ENCODE data around the gene FYB2. TPM values are rescaled to one million over a fixed set of nuclear protein-coding genes. Genes with fewer than 3 reads are reported as not detected.
"Not testable (repeated sequence)": the region's sequence is repeated elsewhere in the genome, so short reads cannot be mapped to it uniquely, and the experiment has no call there.

The FYB2 gene
- total and polyA plus RNA-seq, 4 donors = 1.5 TPM; not detected in 3

DNA sequence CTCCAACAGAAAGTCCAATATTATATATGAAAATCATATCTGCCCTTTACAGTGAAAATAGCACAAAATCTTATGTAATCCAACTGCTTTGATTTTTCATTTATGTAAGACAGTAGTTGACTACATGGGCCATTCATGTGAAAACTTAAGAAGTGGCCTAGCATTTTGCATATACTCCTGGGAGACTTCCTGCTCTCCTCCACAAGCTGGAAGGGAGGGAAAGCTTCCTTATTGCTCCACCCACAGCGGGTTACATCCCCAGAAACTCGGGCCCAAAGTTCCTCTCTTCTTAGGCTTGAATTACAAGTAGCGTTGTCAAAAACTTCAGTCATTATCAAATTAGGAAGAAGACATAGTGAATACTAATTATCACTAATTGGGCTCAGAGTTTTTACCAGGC lies 29.2 kb downstream of the FYB2 start:
- Histone ChIP-seq H3K27ac (ENCODE audit: low read depth in 1 of 2, low read length in 2 of 2) (no peak overlapping the region), H3K36me3 (ENCODE audit: control insufficient read depth in 1 of 2, insufficient read depth in 2 of 2, low read length in 1 of 2) (no peaks in the 10 kb centered on the region), H3K4me3 (ENCODE audit: low read length in 2 of 2) (no peak overlapping the region), H3K4me1 (ENCODE audit: control insufficient read depth in 1 of 2, insufficient read depth in 2 of 2, low read length in 2 of 2) (no peaks in the 10 kb centered on the region), H3K27me3 (ENCODE audit: control insufficient read depth in 1 of 2, insufficient read depth in 2 of 2, low read length in 1 of 2) (no peaks in the 10 kb centered on the region), H3K9me3 (ENCODE audit: control insufficient read depth, low read length) (no peaks in the 10 kb centered on the region)
- intact Hi-C loops (cut with DNase I) = no loop called here
- ATAC-seq (ENCODE audit: low FRiP score) (no peak), DNase-seq (no peak)
- 83 to 90% methylated on average over 3 of the region's 3 CpGs for WGBS, 2 donors

DNA sequence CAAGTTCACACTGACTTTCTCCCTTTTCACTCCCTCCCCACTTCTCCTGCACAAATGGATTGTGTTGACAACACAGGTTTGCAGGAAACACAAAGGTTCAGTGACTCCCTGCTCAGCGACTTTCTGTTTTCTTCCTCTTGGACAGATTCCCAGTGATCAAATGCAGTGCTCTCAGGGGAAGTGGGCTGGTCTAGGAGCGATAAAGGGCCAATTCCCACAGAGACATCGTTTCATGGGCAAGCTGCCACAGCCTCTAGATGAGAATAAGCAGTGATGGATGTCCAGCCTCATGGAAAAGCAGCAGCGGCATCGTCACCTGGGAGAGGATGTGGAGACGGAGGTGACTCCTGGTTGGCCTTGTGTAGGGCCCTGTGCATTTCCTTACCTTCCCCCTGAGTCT lies 30.6 kb downstream of the FYB2 start:
- intact Hi-C loops (cut with DNase I) = no loop called here

DNA sequence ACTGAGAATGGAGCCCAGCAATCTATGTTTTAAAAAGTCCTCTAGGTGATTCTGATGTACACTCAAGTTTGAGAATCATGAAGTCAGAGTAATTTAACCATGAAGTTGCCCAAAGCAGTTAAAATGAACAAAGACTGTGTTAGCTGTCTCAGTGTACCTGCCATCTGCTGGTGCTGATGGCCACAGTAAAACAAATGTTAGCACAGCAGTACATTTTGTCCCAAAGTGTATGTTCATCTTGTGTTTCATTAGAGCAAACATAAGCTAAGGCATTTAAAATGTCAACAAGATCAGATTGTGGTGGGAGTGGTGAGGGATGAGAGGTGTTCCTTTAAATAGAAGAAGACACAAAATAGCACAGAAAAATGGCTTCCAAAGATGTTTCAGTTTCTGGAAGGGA lies 31.1 kb downstream of the FYB2 start:
- Histone ChIP-seq H3K36me3 (ENCODE audit: control insufficient read depth in 1 of 2, insufficient read depth in 2 of 2, low read length in 1 of 2) (no peaks in the 10 kb centered on the region), H3K27me3 (ENCODE audit: control insufficient read depth in 1 of 2, insufficient read depth in 2 of 2, low read length in 1 of 2) (no peaks in the 10 kb centered on the region), H3K9me3 (ENCODE audit: control insufficient read depth, low read length) (no peaks in the 10 kb centered on the region), H3K4me3 (ENCODE audit: low read length in 2 of 2) (no peak overlapping the region), H3K27ac (ENCODE audit: low read depth in 1 of 2, low read length in 2 of 2) (no peak overlapping the region), H3K4me1 (ENCODE audit: control insufficient read depth in 1 of 2, insufficient read depth in 2 of 2, low read length in 2 of 2) (no peaks in the 10 kb centered on the region)
- intact Hi-C loops (cut with DNase I) = no loop called here
- DNase-seq (no peak), ATAC-seq (ENCODE audit: low FRiP score) (no peak)

More for the DNA sequence above, 30.6 kb downstream of the FYB2 start:
- Histone ChIP-seq H3K27ac (ENCODE audit: low read depth in 1 of 2, low read length in 2 of 2) (no peak overlapping the region), H3K4me3 (ENCODE audit: low read length in 2 of 2) (no peak overlapping the region), H3K4me1 (ENCODE audit: control insufficient read depth in 1 of 2, insufficient read depth in 2 of 2, low read length in 2 of 2) (no peaks in the 10 kb centered on the region), H3K27me3 (ENCODE audit: control insufficient read depth in 1 of 2, insufficient read depth in 2 of 2, low read length in 1 of 2) (no peaks in the 10 kb centered on the region), H3K36me3 (ENCODE audit: control insufficient read depth in 1 of 2, insufficient read depth in 2 of 2, low read length in 1 of 2) (no peaks in the 10 kb centered on the region), H3K9me3 (ENCODE audit: control insufficient read depth, low read length) (no peaks in the 10 kb centered on the region)
- no peak for ATAC-seq (ENCODE audit: low FRiP score)
- WGBS, 2 donors = 20 to 21% methylated on average over 6 of the region's 6 CpGs
- DNase-seq = no peak

DNA sequence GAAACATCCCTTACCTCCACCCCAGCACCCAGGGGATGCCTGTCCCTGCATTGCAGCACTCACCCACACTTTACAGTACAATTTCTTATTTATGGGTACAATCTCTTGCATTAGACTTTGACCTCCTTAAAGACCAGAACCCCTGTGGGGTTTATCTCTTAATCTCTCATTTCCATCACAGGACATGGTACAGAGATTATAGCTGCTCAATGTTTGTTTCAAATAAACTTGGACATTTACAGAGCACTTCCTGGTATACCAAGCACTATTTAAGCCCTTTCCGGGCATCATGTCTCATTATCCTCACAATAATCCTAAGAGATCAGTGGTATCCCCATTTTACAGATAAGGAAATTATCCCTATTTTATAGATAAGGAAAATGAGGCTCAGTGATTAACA lies 31.9 kb downstream of the FYB2 start:
- H3K27me3 ChIP-seq (ENCODE audit: control insufficient read depth in 1 of 2, insufficient read depth in 2 of 2, low read length in 1 of 2) = no peaks in the 10 kb centered on the region
- no peaks in the 10 kb centered on the region for H3K36me3 ChIP-seq (ENCODE audit: control insufficient read depth in 1 of 2, insufficient read depth in 2 of 2, low read length in 1 of 2)
- no peaks in the 10 kb centered on the region for H3K9me3 ChIP-seq (ENCODE audit: control insufficient read depth, low read length)
- DNase-seq = no peak
- no peak for ATAC-seq (ENCODE audit: low FRiP score)
- no peaks in the 10 kb centered on the region for H3K4me1 ChIP-seq (ENCODE audit: control insufficient read depth in 1 of 2, insufficient read depth in 2 of 2, low read length in 2 of 2)
- H3K4me3 ChIP-seq (ENCODE audit: low read length in 2 of 2) = no peak overlapping the region
- H3K27ac ChIP-seq (ENCODE audit: low read depth in 1 of 2, low read length in 2 of 2) = no peak overlapping the region
- 88 to 97% methylated on average over 1 of the region's 1 CpG for WGBS, 2 donors
- intact Hi-C loops (cut with DNase I) = no loop called here

DNA sequence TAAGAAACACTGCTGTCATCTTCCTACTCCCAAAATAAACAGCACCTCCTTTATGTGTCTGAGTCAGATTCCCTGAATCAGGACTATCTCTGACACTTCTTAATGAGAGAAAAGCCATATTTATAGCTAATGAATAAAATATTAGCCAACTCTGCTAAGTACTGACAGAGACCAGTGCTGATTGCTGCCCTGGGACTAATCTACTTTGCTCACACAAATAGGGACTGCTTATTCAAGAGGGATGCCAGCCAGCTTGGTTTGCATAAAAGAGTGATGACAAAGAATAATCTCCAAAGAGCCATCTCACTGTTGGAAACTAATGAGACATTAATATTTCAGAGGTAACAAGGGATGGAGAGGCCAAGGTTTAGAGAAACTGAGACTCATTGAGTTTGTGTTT lies 36.4 kb downstream of the FYB2 start:
- no peak for DNase-seq
- Histone ChIP-seq H3K36me3 (ENCODE audit: control insufficient read depth in 1 of 2, insufficient read depth in 2 of 2, low read length in 1 of 2) (no peaks in the 10 kb centered on the region), H3K27ac (ENCODE audit: low read depth in 1 of 2, low read length in 2 of 2) (no peak overlapping the region), H3K4me1 (ENCODE audit: control insufficient read depth in 1 of 2, insufficient read depth in 2 of 2, low read length in 2 of 2) (no peaks in the 10 kb centered on the region), H3K9me3 (ENCODE audit: control insufficient read depth, low read length) (no peaks in the 10 kb centered on the region), H3K4me3 (ENCODE audit: low read length in 2 of 2) (no peak overlapping the region), H3K27me3 (ENCODE audit: control insufficient read depth in 1 of 2, insufficient read depth in 2 of 2, low read length in 1 of 2) (no peaks in the 10 kb centered on the region)
- ATAC-seq (ENCODE audit: low FRiP score) = no peak
- intact Hi-C loops (cut with DNase I) = no loop called here

DNA sequence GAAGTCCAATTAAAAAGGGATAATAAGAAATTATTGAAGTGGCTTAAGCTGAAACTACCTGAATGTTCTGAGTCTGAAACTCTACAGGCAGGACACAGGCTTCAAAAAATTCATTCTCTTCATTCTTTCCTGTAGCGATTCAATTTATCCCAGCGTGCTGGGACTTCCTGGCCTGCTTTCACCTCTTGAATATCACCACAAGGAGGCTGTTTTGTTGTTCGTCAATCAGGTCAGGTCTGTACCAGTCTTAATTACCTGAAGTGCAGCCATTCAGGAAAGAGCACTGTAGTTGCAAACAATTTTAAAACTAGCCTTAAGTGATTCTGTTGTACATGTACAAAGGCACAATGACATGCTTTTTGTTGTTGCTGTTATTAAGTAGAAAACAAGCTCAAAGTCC lies 38.4 kb downstream of the FYB2 start:
- no peak for DNase-seq

DNA sequence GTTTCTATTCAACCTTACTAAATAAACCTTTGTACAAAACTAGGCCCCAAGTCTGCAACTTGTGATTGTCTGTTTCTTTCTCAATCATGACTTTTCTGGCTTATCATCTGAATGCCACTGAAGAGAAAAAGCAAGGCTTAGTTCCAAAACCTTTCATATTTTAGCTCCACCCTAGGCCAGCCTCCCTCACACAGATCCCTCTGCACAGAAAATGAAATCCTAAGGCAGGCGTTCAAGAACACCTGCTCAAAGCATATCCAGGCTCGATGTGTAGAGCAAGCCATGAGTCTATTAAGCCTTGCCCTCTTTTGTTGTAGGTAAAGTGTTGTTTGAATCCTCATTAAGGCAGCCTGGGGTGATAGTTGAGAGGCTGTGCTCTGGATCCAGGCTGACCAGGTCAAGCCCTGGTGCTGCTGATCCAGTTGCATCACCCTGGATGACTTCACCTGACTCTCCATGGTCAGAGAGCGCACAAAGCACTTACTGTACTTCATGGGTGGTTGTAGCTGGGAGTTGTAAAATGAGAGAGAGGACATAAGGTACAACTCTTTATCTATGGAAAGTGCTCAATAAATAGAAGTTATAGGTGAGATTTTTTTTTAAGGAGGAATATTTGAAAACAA lies 39.0 kb downstream of the FYB2 start:
- 64 to 74% methylated on average over 3 of the region's 3 CpGs for WGBS, 2 donors
- no peak for DNase-seq

More for the DNA sequence above, 38.4 kb downstream of the FYB2 start:
- H3K4me1 ChIP-seq (ENCODE audit: control insufficient read depth in 1 of 2, insufficient read depth in 2 of 2, low read length in 2 of 2) = no peaks in the 10 kb centered on the region
- H3K27ac ChIP-seq (ENCODE audit: low read depth in 1 of 2, low read length in 2 of 2) = no peak overlapping the region
- ATAC-seq (ENCODE audit: low FRiP score) = no peak
- no peaks in the 10 kb centered on the region for H3K36me3 ChIP-seq (ENCODE audit: control insufficient read depth in 1 of 2, insufficient read depth in 2 of 2, low read length in 1 of 2)
- H3K9me3 ChIP-seq (ENCODE audit: control insufficient read depth, low read length) = no peaks in the 10 kb centered on the region
- H3K4me3 ChIP-seq (ENCODE audit: low read length in 2 of 2) = no peak overlapping the region
- intact Hi-C loops (cut with DNase I) = no loop called here
- WGBS, 2 donors = 60 to 67% methylated on average over 3 of the region's 3 CpGs
- no peaks in the 10 kb centered on the region for H3K27me3 ChIP-seq (ENCODE audit: control insufficient read depth in 1 of 2, insufficient read depth in 2 of 2, low read length in 1 of 2)

DNA sequence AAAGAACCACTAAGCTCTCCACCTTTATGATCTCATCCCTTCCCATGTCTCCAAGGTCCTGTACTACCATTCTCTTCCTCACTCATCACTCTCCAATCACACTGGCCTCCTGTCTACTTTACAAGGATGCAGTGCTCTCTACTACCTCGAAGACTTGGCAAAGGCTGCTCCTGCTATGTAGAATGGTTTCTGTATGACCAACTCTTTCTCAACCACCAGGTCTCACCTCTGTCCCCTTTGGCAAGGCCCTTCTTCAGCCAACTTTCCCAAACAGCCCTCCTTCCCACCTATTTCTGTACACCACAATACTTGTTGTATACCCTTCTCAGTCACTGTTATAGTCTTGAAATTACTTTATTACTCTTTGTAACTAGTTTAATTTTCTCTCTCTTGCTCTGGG lies 41.2 kb downstream of the FYB2 start:
- H3K36me3 ChIP-seq (ENCODE audit: control insufficient read depth in 1 of 2, insufficient read depth in 2 of 2, low read length in 1 of 2) = no peaks in the 10 kb centered on the region
- no peaks in the 10 kb centered on the region for H3K27me3 ChIP-seq (ENCODE audit: control insufficient read depth in 1 of 2, insufficient read depth in 2 of 2, low read length in 1 of 2)
- DNase-seq (no peak), ATAC-seq (ENCODE audit: low FRiP score) (no peak)
- WGBS, 2 donors = 68 to 81% methylated on average over 1 of the region's 1 CpG
- no peaks in the 10 kb centered on the region for H3K4me1 ChIP-seq (ENCODE audit: control insufficient read depth in 1 of 2, insufficient read depth in 2 of 2, low read length in 2 of 2)
- H3K27ac ChIP-seq (ENCODE audit: low read depth in 1 of 2, low read length in 2 of 2) = no peak overlapping the region
- intact Hi-C loops (cut with DNase I) = no loop called here
- no peaks in the 10 kb centered on the region for H3K9me3 ChIP-seq (ENCODE audit: control insufficient read depth, low read length)
- no peak overlapping the region for H3K4me3 ChIP-seq (ENCODE audit: low read length in 2 of 2)

More for the DNA sequence above, 39.0 kb downstream of the FYB2 start:
- no peak overlapping the region for H3K4me3 ChIP-seq (ENCODE audit: low read length in 2 of 2)
- intact Hi-C loops (cut with DNase I) = no loop called here
- no peak overlapping the region for H3K27ac ChIP-seq (ENCODE audit: low read depth in 1 of 2, low read length in 2 of 2)
- H3K4me1 ChIP-seq (ENCODE audit: control insufficient read depth in 1 of 2, insufficient read depth in 2 of 2, low read length in 2 of 2) = no peaks in the 10 kb centered on the region
- H3K36me3 ChIP-seq (ENCODE audit: control insufficient read depth in 1 of 2, insufficient read depth in 2 of 2, low read length in 1 of 2) = no peaks in the 10 kb centered on the region
- H3K27me3 ChIP-seq (ENCODE audit: control insufficient read depth in 1 of 2, insufficient read depth in 2 of 2, low read length in 1 of 2) = no peaks in the 10 kb centered on the region
- H3K9me3 ChIP-seq (ENCODE audit: control insufficient read depth, low read length) = no peaks in the 10 kb centered on the region
- ATAC-seq (ENCODE audit: low FRiP score) = no peak

DNA sequence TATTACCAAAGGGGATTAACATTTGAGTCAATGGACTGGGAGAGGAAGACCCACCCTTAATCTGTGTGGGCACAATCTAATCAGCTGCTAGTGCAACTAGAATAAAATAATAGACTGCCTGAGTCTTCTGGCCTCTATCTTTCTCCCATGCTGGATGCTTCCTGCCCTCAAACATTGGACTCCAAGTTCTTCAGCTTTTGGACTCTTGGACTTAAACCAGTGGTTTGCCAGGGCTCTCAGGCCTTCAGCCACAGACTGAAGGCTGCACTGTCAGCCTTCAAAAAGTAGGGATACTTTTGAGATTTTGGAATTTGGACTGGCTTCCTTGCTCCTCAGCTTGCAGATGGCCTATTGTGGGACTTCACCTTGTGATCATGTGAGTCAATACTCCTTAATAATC lies 44.5 kb downstream of the FYB2 start:
- ATAC-seq (ENCODE audit: low FRiP score); H3K36me3 ChIP-seq (ENCODE audit: control insufficient read depth in 1 of 2, insufficient read depth in 2 of 2, low read length in 1 of 2); H3K9me3 ChIP-seq (ENCODE audit: control insufficient read depth, low read length); H3K27me3 ChIP-seq (ENCODE audit: control insufficient read depth in 1 of 2, insufficient read depth in 2 of 2, low read length in 1 of 2); H3K27ac ChIP-seq (ENCODE audit: low read depth in 1 of 2, low read length in 2 of 2); DNase-seq; H3K4me1 ChIP-seq (ENCODE audit: control insufficient read depth in 1 of 2, insufficient read depth in 2 of 2, low read length in 2 of 2); intact Hi-C loops (cut with DNase I); H3K4me3 ChIP-seq (ENCODE audit: low read length in 2 of 2): not testable (repeated sequence)
